Suprapubic skin (tissue), 4 donors: ENCODE data around the gene RPS28. TPM values are rescaled to one million over a fixed set of nuclear protein-coding genes. Genes with fewer than 3 reads are reported as not detected.
A peak's percentile ranks its signal among the peaks of the same experiment; 100 is the strongest.
"Not testable (repeated sequence)": the region's sequence is repeated elsewhere in the genome, so short reads cannot be mapped to it uniquely, and the experiment has no call there.

Source experiments
- DNase-seq, 2 donors: peaks; one replicate each; pipeline ENCODE4 v3.0.0-alpha.2; 2019; ENCODE audit warnings: low spot score in 2 of 2
- H3K27ac ChIP-seq: fragments of 200-600 bp; sonication (generic); one replicate; pipeline ENCODE4 v1.5.1; 2019
- H3K27me3 ChIP-seq: fragments of 200-600 bp; sonication (generic); one replicate; pipeline ENCODE4 v1.5.1; 2019
- H3K36me3 ChIP-seq: fragments of 200-600 bp; sonication (generic); one replicate; pipeline ENCODE4 v1.5.1; 2019
- H3K4me1 ChIP-seq: fragments of 200-600 bp; sonication (generic); one replicate; pipeline ENCODE4 v1.5.1; 2019
- H3K4me3 ChIP-seq: fragments of 200-600 bp; sonication (generic); one replicate; pipeline ENCODE4 v1.5.1; 2019; ENCODE audit warnings: mild to moderate bottlenecking
- H3K9me3 ChIP-seq: fragments of 200-600 bp; sonication (generic); one replicate; pipeline ENCODE4 v1.5.1; 2019
- EP300 ChIP-seq: sonication (generic); formaldehyde crosslinking; IDR thresholded peaks from one replicate; pipeline ENCODE4 v1.6.1; 2017; ENCODE audit warnings: antibody characterized with exemption
- POLR2A ChIP-seq, 2 donors: fragments of 450-650 bp; IDR thresholded peaks; one replicate each; pipeline ENCODE4 v1.6.1; 2017; ENCODE audit warnings: antibody characterized with exemption in 2 of 2, mild to moderate bottlenecking in 2 of 2, moderate library complexity in 2 of 2
- POLR2AphosphoS5 ChIP-seq, 3 donors: sonication (generic); formaldehyde crosslinking; IDR thresholded peaks; one replicate each; pipeline ENCODE4 v1.6.1; 2017; ENCODE audit warnings: antibody characterized with exemption in 3 of 3
- WGBS: methylation state at CpG from one replicate; pipeline ENCODE4 v1.1.5; 2018; 5-methylcytosine and 5-hydroxymethylcytosine counted together
- total RNA-seq, 4 donors: library from RNA; depleted of rRNA; stranded (reverse); fragments of >200 nt; gene quantifications; one replicate each; pipeline ENCODE4 v1.1.0, GENCODE V29; 2016
- TF ChIP-seq, protein P1 (sequence below), 2 donors: fragments of 200-600 bp in 1 of 2; fragments of 450-650 bp in 1 of 2; sonication (generic) in 1 of 2; IDR thresholded peaks; one replicate each; pipeline ENCODE4 v1.5.1; 2016 to 2019; ENCODE audit warnings: antibody characterized with exemption in 2 of 2, mild to moderate bottlenecking in 1 of 2, moderate library complexity in 1 of 2

The RPS28 gene
- total RNA-seq, 4 donors from 2014 or later, result 464 to 1,363 (median 834) TPM

DNA sequence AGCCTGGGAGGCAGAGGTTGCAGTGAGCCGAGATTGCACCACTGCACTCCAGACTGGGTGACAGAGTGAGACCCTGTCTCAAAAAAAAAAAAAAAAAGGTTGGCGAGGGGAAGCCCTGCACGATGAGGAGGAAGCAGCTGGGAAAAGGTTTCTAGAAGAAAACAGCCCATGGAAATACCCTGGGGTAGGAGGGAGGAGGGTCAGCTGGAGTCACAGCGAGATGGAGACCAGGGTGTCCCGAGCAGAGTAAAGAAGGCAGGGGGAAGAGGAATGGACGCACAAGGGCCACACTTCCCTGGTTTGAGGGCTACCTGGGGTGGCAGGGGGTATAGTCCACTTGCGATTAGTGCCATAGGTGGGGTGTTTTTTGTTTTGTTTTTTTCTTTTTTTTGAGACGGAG lies 15.4 kb downstream of the RPS28 start:
- no peaks in the 10 kb centered on the region for H3K9me3 ChIP-seq
- no peak for DNase-seq
- H3K27me3 ChIP-seq, result peaks cover 44% of the 10 kb centered on the region
- H3K4me1 ChIP-seq, result peaks cover 27% of the 10 kb centered on the region
- no peak for TF ChIP-seq EP300
- no peak for TF ChIP-seq POLR2AphosphoS5 (IDR thresholded peaks at IDR 0.05)
- TF ChIP-seq, protein P1, sequence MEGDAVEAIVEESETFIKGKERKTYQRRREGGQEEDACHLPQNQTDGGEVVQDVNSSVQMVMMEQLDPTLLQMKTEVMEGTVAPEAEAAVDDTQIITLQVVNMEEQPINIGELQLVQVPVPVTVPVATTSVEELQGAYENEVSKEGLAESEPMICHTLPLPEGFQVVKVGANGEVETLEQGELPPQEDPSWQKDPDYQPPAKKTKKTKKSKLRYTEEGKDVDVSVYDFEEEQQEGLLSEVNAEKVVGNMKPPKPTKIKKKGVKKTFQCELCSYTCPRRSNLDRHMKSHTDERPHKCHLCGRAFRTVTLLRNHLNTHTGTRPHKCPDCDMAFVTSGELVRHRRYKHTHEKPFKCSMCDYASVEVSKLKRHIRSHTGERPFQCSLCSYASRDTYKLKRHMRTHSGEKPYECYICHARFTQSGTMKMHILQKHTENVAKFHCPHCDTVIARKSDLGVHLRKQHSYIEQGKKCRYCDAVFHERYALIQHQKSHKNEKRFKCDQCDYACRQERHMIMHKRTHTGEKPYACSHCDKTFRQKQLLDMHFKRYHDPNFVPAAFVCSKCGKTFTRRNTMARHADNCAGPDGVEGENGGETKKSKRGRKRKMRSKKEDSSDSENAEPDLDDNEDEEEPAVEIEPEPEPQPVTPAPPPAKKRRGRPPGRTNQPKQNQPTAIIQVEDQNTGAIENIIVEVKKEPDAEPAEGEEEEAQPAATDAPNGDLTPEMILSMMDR (IDR thresholded peaks at IDR 0.05), result no peak
- no peak for TF ChIP-seq POLR2A (IDR thresholded peaks at IDR 0.05)
- 52% methylated on average over 8 of the region's 8 CpGs for WGBS
- H3K27ac ChIP-seq, result no peak overlapping the region
- no peak overlapping the region for H3K4me3 ChIP-seq
- no peaks in the 10 kb centered on the region for H3K36me3 ChIP-seq

DNA sequence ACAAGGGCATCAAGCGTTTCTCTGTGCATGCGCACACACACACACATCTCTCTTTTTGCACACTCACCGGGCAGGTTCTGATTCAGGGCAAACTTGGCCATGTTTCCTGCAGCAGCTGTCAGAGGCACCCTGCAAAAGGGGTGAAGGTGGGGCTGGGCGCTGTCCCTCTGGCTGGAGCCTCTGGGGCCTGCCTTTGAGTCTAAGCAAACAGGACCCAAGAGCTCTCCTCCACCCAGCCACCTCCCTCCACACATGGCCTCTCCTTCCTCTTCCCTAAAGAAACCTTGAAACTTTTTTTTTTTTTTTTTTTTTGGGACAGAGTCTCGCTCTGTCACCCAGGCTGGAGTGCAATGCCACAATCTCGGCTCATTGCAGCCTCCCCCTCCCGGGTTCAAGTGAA lies 16.4 kb downstream of the RPS28 start:
- Histone ChIP-seq H3K36me3 (no peaks in the 10 kb centered on the region), H3K27ac (no peak overlapping the region), H3K4me1 (peaks cover 33% of the 10 kb centered on the region), H3K27me3 (peaks cover 48% of the 10 kb centered on the region), H3K4me3 (no peak overlapping the region), H3K9me3 (no peaks in the 10 kb centered on the region)
- 81% methylated on average over 7 of the region's 7 CpGs for WGBS
- no peak for DNase-seq
- TF ChIP-seq POLR2AphosphoS5 (IDR thresholded peaks at IDR 0.05), result no peak
- TF ChIP-seq, protein P1 (IDR thresholded peaks at IDR 0.05), result no peak
- no peak for TF ChIP-seq POLR2A (IDR thresholded peaks at IDR 0.05)
- no peak for TF ChIP-seq EP300

DNA sequence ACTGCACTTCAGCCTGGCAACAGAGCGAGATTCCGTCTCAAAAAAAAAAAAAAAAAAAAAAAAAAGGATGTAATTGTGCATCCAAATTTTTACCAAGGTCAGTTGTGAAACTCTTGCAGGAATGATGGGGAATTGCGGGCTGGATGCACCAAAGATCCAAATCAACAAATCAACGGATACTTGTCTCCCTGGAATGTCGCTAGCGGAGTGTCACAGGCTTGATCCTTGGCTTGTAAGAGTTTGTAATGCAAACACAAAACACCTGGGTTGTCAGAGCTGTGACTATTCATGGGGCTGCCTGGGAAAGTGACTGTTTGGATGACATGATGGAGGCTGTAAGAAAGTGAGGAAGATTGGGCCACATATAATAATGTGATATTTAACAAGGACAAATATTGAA lies 17.5 kb downstream of the RPS28 start:
- no peaks in the 10 kb centered on the region for H3K36me3 ChIP-seq
- H3K27ac ChIP-seq, result no peak overlapping the region
- no peak overlapping the region for H3K4me3 ChIP-seq
- H3K4me1 ChIP-seq, result peaks cover 37% of the 10 kb centered on the region
- peaks cover 41% of the 10 kb centered on the region for H3K27me3 ChIP-seq
- no peak for DNase-seq
- no peaks in the 10 kb centered on the region for H3K9me3 ChIP-seq
- TF ChIP-seq POLR2AphosphoS5 (IDR thresholded peaks at IDR 0.05) (no peak), EP300 (no peak), POLR2A (IDR thresholded peaks at IDR 0.05) (no peak)
- TF ChIP-seq, protein P1 (IDR thresholded peaks at IDR 0.05), result no peak
- 62% methylated on average over 6 of the region's 6 CpGs for WGBS

DNA sequence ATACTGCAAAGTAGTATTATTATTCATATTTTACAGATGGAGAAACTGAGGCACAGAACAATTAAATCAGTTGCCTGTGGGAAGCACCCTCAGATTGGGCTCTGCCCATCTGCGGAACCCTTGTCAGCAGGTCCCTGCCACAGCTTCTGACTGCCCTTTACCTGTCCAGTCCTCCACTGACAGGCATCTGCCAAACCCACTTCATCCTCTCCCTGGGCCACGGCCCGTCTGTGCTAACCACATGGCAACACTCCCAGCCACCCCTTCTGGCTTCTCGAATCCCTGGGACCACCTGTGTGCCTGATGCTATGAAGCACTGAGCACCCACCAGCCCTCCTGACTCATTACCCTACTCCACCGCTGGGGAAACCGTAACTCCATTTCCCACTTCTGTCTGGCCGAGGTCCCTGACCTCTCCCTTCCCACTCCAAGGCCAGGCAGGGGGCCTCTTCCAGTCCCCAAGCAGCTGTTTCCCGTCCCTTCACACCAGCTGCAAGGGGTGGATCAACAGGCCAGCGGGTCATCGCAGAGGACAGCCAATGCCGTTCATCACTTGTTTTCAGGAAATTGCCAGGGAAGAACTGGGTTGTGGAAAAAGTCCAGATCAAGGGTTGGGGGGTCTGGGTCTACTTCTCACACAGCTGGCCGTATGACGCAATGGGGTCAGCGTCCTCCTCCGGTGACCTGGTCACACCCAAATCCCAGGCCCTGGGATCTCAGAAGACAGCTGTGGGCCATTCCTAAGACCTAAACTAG lies 19.2 kb downstream of the RPS28 start:
- no peak for TF ChIP-seq POLR2A (IDR thresholded peaks at IDR 0.05)
- no peak for TF ChIP-seq POLR2AphosphoS5 (IDR thresholded peaks at IDR 0.05)
- TF ChIP-seq, protein P1 (IDR thresholded peaks at IDR 0.05), result peak in 1 of 2 donors; percentile 5
- no peak for TF ChIP-seq EP300

DNA sequence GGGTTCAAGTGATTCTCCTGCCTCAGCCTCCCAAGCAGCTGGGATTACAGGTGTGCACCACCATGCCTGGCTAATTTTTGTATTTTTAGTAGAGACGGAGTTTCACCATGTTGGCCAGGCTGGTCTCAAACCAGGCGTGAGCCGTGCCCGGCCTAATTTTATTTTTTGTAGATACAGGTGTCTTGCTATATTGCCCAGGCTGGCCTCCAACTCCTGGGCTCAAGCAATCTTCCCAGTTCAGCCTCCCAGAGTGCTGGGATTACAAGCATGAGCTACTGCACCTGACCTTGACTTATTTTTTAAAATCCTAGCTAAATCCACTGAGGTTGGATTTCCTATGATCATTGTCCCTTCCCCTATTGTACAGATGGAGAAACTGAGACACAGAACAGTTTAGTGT lies 20.2 kb downstream of the RPS28 start:
- H3K9me3 ChIP-seq, H3K36me3 ChIP-seq, DNase-seq, H3K27ac ChIP-seq, H3K4me3 ChIP-seq: not testable (repeated sequence)
- peaks cover 15% of the 10 kb centered on the region for H3K4me1 ChIP-seq
- H3K27me3 ChIP-seq, result peaks cover 17% of the 10 kb centered on the region
- 99% methylated on average over 4 of the region's 4 CpGs for WGBS

More for the DNA sequence above, 19.2 kb downstream of the RPS28 start:
- H3K4me1 ChIP-seq, result peaks cover 20% of the 10 kb centered on the region
- WGBS, result 39% methylated on average over 15 of the region's 15 CpGs
- peaks cover 24% of the 10 kb centered on the region for H3K27me3 ChIP-seq
- no peak for DNase-seq
- H3K9me3 ChIP-seq, result no peaks in the 10 kb centered on the region
- H3K27ac ChIP-seq, result no peak overlapping the region
- H3K36me3 ChIP-seq, result no peaks in the 10 kb centered on the region
- H3K4me3 ChIP-seq, result no peak overlapping the region

DNA sequence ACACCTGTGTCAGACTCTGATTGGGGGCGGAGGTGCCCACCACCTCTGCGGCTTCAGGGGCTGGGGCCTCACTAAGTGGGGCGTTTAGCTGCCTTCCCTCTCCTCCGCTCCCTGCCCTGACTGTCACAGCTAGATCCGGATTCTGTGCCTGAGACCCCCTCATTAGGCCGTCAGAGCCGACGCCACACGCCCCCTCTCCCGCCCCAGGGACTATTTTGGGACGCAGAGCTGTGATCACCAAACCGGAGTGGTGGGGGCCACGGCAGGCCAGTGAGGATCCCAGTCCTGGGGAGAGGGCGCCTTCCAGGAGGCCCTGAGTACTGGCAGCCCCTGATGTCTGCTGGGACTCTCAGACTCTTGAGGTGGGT lies 21.0 kb downstream of the RPS28 start:
- Histone ChIP-seq H3K4me3 (peak overlapping the region; percentile 52), H3K9me3 (no peaks in the 10 kb centered on the region), H3K27ac (peak overlapping the region; percentile 79), H3K36me3 (no peaks in the 10 kb centered on the region), H3K4me1 (peaks cover 15% of the 10 kb centered on the region), H3K27me3 (peaks cover 17% of the 10 kb centered on the region)
- WGBS, result 54% methylated on average over 5 of the region's 14 CpGs
- DNase-seq, result no peak
- no peak for TF ChIP-seq EP300
- TF ChIP-seq, protein P1 (IDR thresholded peaks at IDR 0.05), result no peak
- no peak for TF ChIP-seq POLR2A (IDR thresholded peaks at IDR 0.05)
- no peak for TF ChIP-seq POLR2AphosphoS5 (IDR thresholded peaks at IDR 0.05)
